A549 treated with ZK216348 at 1 μM for 4 hours (cell line): ENCODE results near the gene DDX3Y. TPM values are rescaled to one million over a fixed set of nuclear protein-coding genes. Genes with fewer than 3 reads are reported as not detected.

Experiments
- total RNA-seq: library from RNA; stranded (reverse); fragments of 200-300 nt; extraction: Qiagen RNA extraction; gene quantifications from 5 replicates; pipeline ENCODE4 v1.2.3, GENCODE V29; 2022; ENCODE audit warnings: low read depth

DDX3Y gene
- total RNA-seq, result 17.8 to 26.2 TPM (median 22.8 TPM) in 5 replicates

GRCh38 chrY:12904618-12905516 is at the start of gene DDX3Y:
Gene DDX3Y (plus strand): TSS chrY:12904868. CDS start chrY:12904937, 69 bp downstream.

Other genes starting within 250 kb of the DDX3Y start
- 4.0 to 5.9 TPM (median 4.8 TPM) in 5 replicates for gene USP9Y, start 203.6 kb upstream of the DDX3Y start, total RNA-seq